Naive thymus-derived CD8-positive, alpha-beta T cell (primary cell): ENCODE results near the gene LONP2. TPM values are rescaled to one million over a fixed set of nuclear protein-coding genes. Genes with fewer than 3 reads are reported as not detected.
"Not testable (repeated sequence)": the region's sequence is repeated elsewhere in the genome, so short reads cannot be mapped to it uniquely, and the experiment has no call there.

Source experiments
- ATAC-seq, 2 donors: fragments of 150-1000 bp; cut with Tn5 transposase in 1 of 2; sonication (Bioruptor Pico), chemical (Tn5 transposase) in 1 of 2; 1 replicate in 1 of 2; 2 replicates in 1 of 2; pipeline ENCODE4 v1.10.0; 2021; ENCODE audit warnings: mild to moderate bottlenecking in 2 of 2, moderate library complexity in 2 of 2
- POLR2A ChIA-PET: fragments of 350-600 bp; sonication (Branson Sonifier 250); formaldehyde crosslinking; loops from one replicate; lab custom pipeline; 2021; ENCODE audit warnings: antibody characterized with exemption; lab: Charles Lee
- DNase-seq, 10 donors: peaks; one replicate each; pipeline versions ENCODE4 v3.0.0 to v3.0.0-alpha.2; 2020 to 2022
- H3K27ac Mint-ChIP-seq, 10 donors: one replicate each; pipeline ENCODE4 v1.8.0; 2020 to 2022; ENCODE audit warnings: mild to moderate bottlenecking in 10 of 10, mixed read lengths in 10 of 10, moderate library complexity in 4 of 10, inconsistent platforms in 1 of 10
- H3K27me3 Mint-ChIP-seq, 5 donors: one replicate each; pipeline ENCODE4 v1.8.0; 2021 to 2022; ENCODE audit warnings: mixed read lengths in 5 of 5
- H3K36me3 Mint-ChIP-seq, 3 donors: one replicate each; pipeline ENCODE4 v1.8.0; 2020 to 2022; ENCODE audit warnings: mixed read lengths in 3 of 3, mild to moderate bottlenecking in 2 of 3, inconsistent platforms in 1 of 3
- H3K4me1 Mint-ChIP-seq, 4 donors: one replicate each; pipeline ENCODE4 v1.8.0; 2021 to 2022; ENCODE audit warnings: mixed read lengths in 4 of 4
- H3K4me3 Mint-ChIP-seq, 10 donors: one replicate each; pipeline ENCODE4 v1.8.0; 2020 to 2022; ENCODE audit warnings: mild to moderate bottlenecking in 10 of 10, mixed read lengths in 10 of 10, moderate library complexity in 6 of 10, inconsistent platforms in 1 of 10
- H3K9me3 Mint-ChIP-seq, 9 donors: one replicate each; pipeline ENCODE4 v1.8.0; 2020 to 2022; ENCODE audit warnings: mixed read lengths in 9 of 9, mild to moderate bottlenecking in 3 of 9, inconsistent platforms in 1 of 9, moderate library complexity in 1 of 9
- polyA plus RNA-seq, 3 donors: library from polyadenylated mRNA; unstranded; fragments of 300-500 nt; fragmentation: Illumina TruSeq; gene quantifications; one replicate each; pipeline ENCODE4 v1.2.3, GENCODE V29; 2021
- total RNA-seq, 8 experiments: library from RNA in 2 of 8; stranded (reverse) in 2 of 8; gene quantifications; one replicate each; pipeline ENCODE4 v1.2.3 and lab custom pipeline; 2021 to 2026

Gene LONP2
- total and polyA plus RNA-seq, 5 experiments from 2014 or later = 37.2 to 114 (median 44.5) TPM

- no peaks in the 10 kb centered on the region for H3K9me3 Mint-ChIP-seq
- peak overlapping the region in 8 of 10 donors; percentile 0 to 69 (median 14) for H3K27ac Mint-ChIP-seq
- DNase-seq (no peak), ATAC-seq (no peak)
- POLR2A ChIA-PET = no interaction called here
- H3K4me3 Mint-ChIP-seq = no peak overlapping the region
- peaks cover 10 to 92% (median 34%) of the 10 kb centered on the region in 3 donors for H3K36me3 Mint-ChIP-seq
- peaks cover 0 to under 1% (median 0%) of the 10 kb centered on the region in 4 donors for H3K4me1 Mint-ChIP-seq
- H3K27me3 Mint-ChIP-seq = no peaks in the 10 kb centered on the region
These were observed 56.3 kb downstream of the LONP2 start for GRCh38 chr16:48300391-48300856.

DNA sequence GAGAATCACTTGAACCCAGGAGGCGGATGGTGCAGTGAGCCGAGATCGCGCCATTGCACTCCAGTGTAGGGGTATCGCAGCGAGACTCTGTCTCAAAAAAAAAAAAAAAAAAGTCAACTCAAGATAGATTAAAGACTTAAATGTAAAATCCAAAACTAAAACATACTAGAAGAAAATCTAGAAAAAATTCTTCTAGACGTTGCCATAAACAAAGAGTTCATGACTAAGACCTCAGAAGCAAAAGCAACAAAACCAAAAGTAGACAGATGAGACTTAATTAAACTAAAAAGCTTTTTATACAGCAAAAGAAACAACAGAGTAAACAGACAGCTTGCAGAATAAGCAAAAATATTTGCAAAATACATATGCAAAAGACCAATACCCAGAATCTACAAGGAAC lies 64.4 kb downstream of the LONP2 start:
- POLR2A ChIA-PET = interaction anchor here (0.6 to 0.7 kb wide), 2 partner anchors 305 to 1195 kb away, joined by 3 to 4 read pairs; no protein-coding TSS in a partner anchor
- Mint-ChIP-seq H3K36me3 (peaks cover 54 to 91% (median 85%) of the 10 kb centered on the region in 3 donors), H3K27ac (peak overlapping the region in 1 of 10 donors; percentile 76), H3K4me1 (peaks cover under 1 to 12% (median 7%) of the 10 kb centered on the region in 4 donors), H3K4me3 (no peak overlapping the region), H3K9me3 (peaks cover 19 to 64% (median 37%) of the 10 kb centered on the region in 9 donors), H3K27me3 (no peaks in the 10 kb centered on the region)
- ATAC-seq (no peak), DNase-seq (no peak)

- ATAC-seq = no peak
- Mint-ChIP-seq H3K4me3 (peak overlapping the region in 1 of 10 donors; percentile 25), H3K27me3 (no peaks in the 10 kb centered on the region), H3K9me3 (peaks cover 19 to 69% (median 42%) of the 10 kb centered on the region in 9 donors), H3K36me3 (peaks cover 61 to 83% (median 81%) of the 10 kb centered on the region in 3 donors), H3K4me1 (peaks cover 6 to 15% (median 8%) of the 10 kb centered on the region in 4 donors), H3K27ac (peak overlapping the region in 1 of 10 donors; percentile 25)
- DNase-seq = peak in 3 of 10 donors; percentile 11 to 12 (median 12)
- POLR2A ChIA-PET = interaction anchor here (0.7 kb wide), 2 partner anchors 11 to 41 kb away, joined by 3 read pairs; no protein-coding TSS in a partner anchor
These were observed 67.0 kb downstream of the LONP2 start for GRCh38 chr16:48310908-48311641.

DNA sequence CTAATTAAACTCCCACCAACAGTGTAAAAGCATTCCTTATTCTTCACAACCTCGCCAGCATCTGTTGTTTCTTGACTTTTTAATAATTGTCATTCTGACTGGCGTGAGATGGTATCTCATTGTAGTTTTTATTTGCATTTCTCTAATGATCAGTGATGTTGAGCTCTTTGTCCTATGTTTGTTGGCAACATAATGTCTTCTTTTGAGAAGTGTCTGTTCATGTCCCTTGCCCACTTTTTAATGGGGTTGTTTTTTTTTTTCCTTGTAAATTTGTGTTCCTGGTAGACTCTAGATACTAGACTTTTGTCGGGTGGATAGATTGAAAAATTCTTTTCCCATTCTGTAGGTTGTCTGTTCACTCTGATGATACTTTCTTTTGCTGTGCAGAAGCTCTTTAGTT lies 69.8 kb downstream of the LONP2 start:
- Mint-ChIP-seq H3K27ac (peak overlapping the region in 2 of 10 donors; percentile 15 to 56), H3K9me3 (peaks cover 13 to 51% (median 32%) of the 10 kb centered on the region in 9 donors), H3K36me3 (peaks cover 41 to 58% (median 57%) of the 10 kb centered on the region in 3 donors), H3K4me1 (peaks cover 20 to 38% (median 29%) of the 10 kb centered on the region in 4 donors)
- DNase-seq, H3K27me3 Mint-ChIP-seq, ATAC-seq, POLR2A ChIA-PET, H3K4me3 Mint-ChIP-seq: not testable (repeated sequence)

GRCh38 chr16:48317026-48317425 lies 72.9 kb downstream of the LONP2 start:
- no peaks in the 10 kb centered on the region for H3K27me3 Mint-ChIP-seq
- H3K9me3 Mint-ChIP-seq = peaks cover 8 to 20% (median 18%) of the 10 kb centered on the region in 9 donors
- no peak for DNase-seq
- POLR2A ChIA-PET = interaction anchor here (0.6 kb wide), 1 partner anchor 1333 kb away, joined by 3 read pairs; no protein-coding TSS in a partner anchor
- ATAC-seq = no peak
- H3K4me3 Mint-ChIP-seq = no peak overlapping the region
- H3K4me1 Mint-ChIP-seq = peaks cover 22 to 55% (median 41%) of the 10 kb centered on the region in 4 donors
- H3K36me3 Mint-ChIP-seq = peaks cover 20 to 32% (median 26%) of the 10 kb centered on the region in 3 donors
- peak overlapping the region in 4 of 10 donors; percentile 34 to 83 (median 53) for H3K27ac Mint-ChIP-seq

DNA sequence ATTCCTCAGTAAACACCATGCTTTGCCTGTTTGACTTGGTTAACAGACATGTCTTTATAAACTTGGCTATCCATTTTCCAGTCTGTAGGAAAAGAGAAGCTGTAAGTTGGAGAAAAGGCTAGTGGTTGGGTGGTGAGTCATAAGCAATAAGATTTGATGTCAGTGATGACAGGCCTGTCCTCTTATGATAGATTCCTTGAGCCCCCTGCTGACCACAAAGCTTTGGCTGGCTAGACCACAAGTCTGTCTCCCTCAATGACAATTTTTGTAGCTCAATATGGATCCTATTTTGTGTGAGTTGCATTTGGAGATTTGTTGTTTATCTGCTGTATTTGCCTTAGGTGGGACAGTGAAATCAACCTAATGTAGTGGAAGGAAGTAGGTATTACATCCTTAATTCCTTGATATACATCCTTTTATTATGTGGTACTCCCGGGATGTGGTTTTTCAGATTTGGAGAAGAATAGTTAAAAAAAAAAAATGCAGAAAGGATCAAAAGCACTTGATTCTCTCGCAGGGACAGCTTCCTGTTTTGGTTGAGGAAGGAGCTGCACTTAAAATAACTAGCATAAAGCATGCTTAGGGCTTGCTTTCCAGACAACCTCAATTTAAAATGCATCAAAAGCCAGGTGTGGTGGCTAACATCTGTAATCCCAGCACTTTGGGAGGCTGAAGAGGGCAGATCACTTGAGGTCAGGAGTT lies 73.7 kb downstream of the LONP2 start:
- Mint-ChIP-seq H3K4me3 (peak overlapping the region; percentile 7 to 85 (median 72)), H3K4me1 (peaks cover 17 to 53% (median 42%) of the 10 kb centered on the region in 4 donors), H3K36me3 (peaks cover 14 to 29% (median 19%) of the 10 kb centered on the region in 3 donors), H3K27ac (peak overlapping the region; percentile 16 to 91 (median 76)), H3K9me3 (peaks cover under 1 to 13% (median 10%) of the 10 kb centered on the region in 9 donors), H3K27me3 (no peaks in the 10 kb centered on the region)
- POLR2A ChIA-PET = interaction anchor here (0.6 to 1.6 kb wide), 3 partner anchors 292 to 1334 kb away, joined by 3 to 12 read pairs (median 5); partner anchors contain the start of gene N4BP1
- ATAC-seq (peak in 1 of 2 donors; percentile 18), DNase-seq (no peak)

- peaks cover 6 to 27% (median 13%) of the 10 kb centered on the region in 3 donors for H3K36me3 Mint-ChIP-seq
- H3K27me3 Mint-ChIP-seq = no peaks in the 10 kb centered on the region
- peak in 9 of 10 donors; percentile 21 to 78 (median 53) for DNase-seq
- POLR2A ChIA-PET = interaction anchor here (0.6 to 1.6 kb wide), 10 partner anchors 21 to 1345 kb away, joined by 3 to 12 read pairs (median 3); partner anchors contain the start of gene N4BP1
- peak overlapping the region in 9 of 10 donors; percentile 66 to 93 (median 83) for H3K27ac Mint-ChIP-seq
- H3K4me3 Mint-ChIP-seq = peak overlapping the region; percentile 61 to 85 (median 74)
- peak; percentile 95 to 97 for ATAC-seq
- peaks cover 17 to 53% (median 44%) of the 10 kb centered on the region in 4 donors for H3K4me1 Mint-ChIP-seq
- H3K9me3 Mint-ChIP-seq = peaks cover 0 to 7% (median 2%) of the 10 kb centered on the region in 9 donors
These were observed 74.5 kb downstream of the LONP2 start for GRCh38 chr16:48318630-48319029.

DNA sequence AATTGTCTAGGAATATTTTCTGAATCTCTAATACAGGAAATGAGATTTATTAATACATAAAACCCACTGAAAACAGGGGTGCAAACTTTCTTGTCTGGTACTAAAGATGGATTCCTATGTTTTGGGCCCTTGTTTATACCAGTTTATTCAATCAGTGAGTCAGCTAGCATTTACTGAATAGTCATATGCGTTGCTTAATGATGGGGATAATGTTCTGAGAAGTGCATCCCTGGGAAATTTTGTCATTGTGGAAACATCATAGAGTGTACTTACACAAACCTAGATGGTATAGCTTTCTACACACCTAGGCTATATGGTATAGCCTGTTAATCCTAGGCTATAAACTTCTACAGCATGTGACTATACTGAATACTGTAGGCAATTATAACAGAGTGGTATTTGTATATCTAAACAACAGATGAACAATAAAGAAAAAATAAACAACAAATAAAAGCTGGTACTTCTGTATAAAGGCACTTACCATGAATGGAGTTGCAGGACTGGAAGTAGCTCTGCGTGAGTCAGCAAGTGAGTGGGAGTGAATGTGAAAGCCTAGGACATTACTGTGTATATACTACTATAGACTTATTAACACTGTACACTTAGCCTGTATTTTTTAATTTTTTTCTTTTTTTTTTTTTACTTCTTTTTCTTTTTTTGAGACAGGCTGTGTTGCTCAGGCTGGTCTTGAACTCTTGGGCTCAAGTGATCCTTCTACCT lies 77.4 kb downstream of the LONP2 start:
- H3K27me3 Mint-ChIP-seq = no peaks in the 10 kb centered on the region
- no peak overlapping the region for H3K27ac Mint-ChIP-seq
- H3K36me3 Mint-ChIP-seq = peaks cover 5 to 25% (median 13%) of the 10 kb centered on the region in 3 donors
- POLR2A ChIA-PET = interaction anchor here (0.8 kb wide), 1 partner anchor 10 kb away, joined by 3 read pairs; no protein-coding TSS in a partner anchor
- no peak for DNase-seq
- no peak for ATAC-seq
- H3K4me1 Mint-ChIP-seq = peaks cover 16 to 57% (median 51%) of the 10 kb centered on the region in 4 donors
- no peak overlapping the region for H3K4me3 Mint-ChIP-seq
- no peaks in the 10 kb centered on the region for H3K9me3 Mint-ChIP-seq

GRCh38 chr16:48323783-48324775 lies 80.0 kb downstream of the LONP2 start:
- DNase-seq (no peak), ATAC-seq (no peak)
- Mint-ChIP-seq H3K4me1 (peaks cover 5 to 37% (median 27%) of the 10 kb centered on the region in 4 donors), H3K27ac (peak overlapping the region in 3 of 10 donors; percentile 26 to 49 (median 47)), H3K9me3 (no peaks in the 10 kb centered on the region), H3K36me3 (peaks cover 5 to 34% (median 12%) of the 10 kb centered on the region in 3 donors), H3K27me3 (no peaks in the 10 kb centered on the region), H3K4me3 (peak overlapping the region in 1 of 10 donors; percentile 7)
- POLR2A ChIA-PET = no interaction called here

GRCh38 chr16:48326915-48327314 lies 82.8 kb downstream of the LONP2 start:
- no peaks in the 10 kb centered on the region for H3K9me3 Mint-ChIP-seq
- H3K27ac Mint-ChIP-seq = peak overlapping the region in 2 of 10 donors; percentile 35 to 65
- peaks cover 9 to 52% (median 28%) of the 10 kb centered on the region in 4 donors for H3K4me1 Mint-ChIP-seq
- H3K27me3 Mint-ChIP-seq = no peaks in the 10 kb centered on the region
- no peak overlapping the region for H3K4me3 Mint-ChIP-seq
- POLR2A ChIA-PET = interaction anchor here (1.3 kb wide), 1 partner anchor 57 kb away, joined by 5 read pairs; no protein-coding TSS in a partner anchor
- no peak for ATAC-seq
- no peak for DNase-seq
- peaks cover 5 to 50% (median 12%) of the 10 kb centered on the region in 3 donors for H3K36me3 Mint-ChIP-seq
